ENCODE measurements around the gene PLPPR1. TPM values are rescaled to one million over a fixed set of nuclear protein-coding genes. Genes with fewer than 3 reads are reported as not detected.
"Not testable (repeated sequence)": the region's sequence is repeated elsewhere in the genome, so short reads cannot be mapped to it uniquely, and the experiment has no call there.

PLPPR1 gene
- total RNA-seq, 1 donor: not detected

DNA sequence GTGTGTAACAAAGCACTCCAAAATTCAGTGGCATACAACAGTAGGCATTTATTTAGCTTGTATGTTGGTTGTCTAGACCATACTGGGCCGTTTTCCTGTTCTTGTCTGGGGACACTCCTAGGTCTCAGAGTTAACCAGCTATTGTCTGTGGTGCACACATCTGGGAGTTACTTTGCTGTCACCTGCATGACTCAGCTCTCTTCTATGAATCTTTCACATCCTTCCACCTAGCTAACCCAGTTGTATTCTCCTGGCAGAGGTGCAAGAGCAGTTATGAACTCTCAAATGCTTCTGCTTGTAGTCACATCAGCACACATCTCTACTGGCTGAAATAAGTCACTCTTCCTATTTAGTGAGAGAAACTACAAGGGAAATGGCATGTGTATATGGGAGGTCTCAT, 218.2 kb downstream of the PLPPR1 start:
- Histone ChIP-seq H3K4me1 (ENCODE audit: insufficient read depth, low read length) (no peaks in the 10 kb centered on the region), H3K4me3 (ENCODE audit: low read length) (no peak overlapping the region), H3K27me3 (ENCODE audit: insufficient read depth, low read length) (no peaks in the 10 kb centered on the region)

DNA sequence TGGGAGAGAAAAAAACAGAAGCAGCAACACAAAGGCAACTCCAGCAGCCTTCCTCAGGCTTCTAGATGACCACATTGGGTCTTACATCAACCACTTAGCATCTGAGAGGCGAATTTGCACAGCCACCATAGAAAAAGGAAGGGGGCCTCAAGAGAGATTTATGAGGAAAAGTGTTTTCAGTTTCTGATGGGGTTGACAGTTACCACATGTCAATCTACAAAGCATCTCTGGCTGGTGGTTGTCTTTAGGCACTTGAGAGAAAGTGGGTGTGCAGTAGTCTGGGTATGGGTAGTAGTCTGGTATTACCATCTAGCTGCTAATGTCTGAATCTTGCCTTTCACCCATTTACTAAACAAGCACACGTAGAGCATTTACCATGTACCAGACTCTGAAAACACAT, 218.8 kb downstream of the PLPPR1 start:
- no peaks in the 10 kb centered on the region for H3K27me3 ChIP-seq (ENCODE audit: insufficient read depth, low read length)
- no peaks in the 10 kb centered on the region for H3K9me3 ChIP-seq (ENCODE audit: low read depth, low read length)
- no peaks in the 10 kb centered on the region for H3K4me1 ChIP-seq (ENCODE audit: insufficient read depth, low read length)
- no peak overlapping the region for H3K4me3 ChIP-seq (ENCODE audit: low read length)

More for the DNA sequence above, 218.2 kb downstream of the PLPPR1 start:
- H3K9me3 ChIP-seq (ENCODE audit: low read depth, low read length): no peaks in the 10 kb centered on the region

DNA sequence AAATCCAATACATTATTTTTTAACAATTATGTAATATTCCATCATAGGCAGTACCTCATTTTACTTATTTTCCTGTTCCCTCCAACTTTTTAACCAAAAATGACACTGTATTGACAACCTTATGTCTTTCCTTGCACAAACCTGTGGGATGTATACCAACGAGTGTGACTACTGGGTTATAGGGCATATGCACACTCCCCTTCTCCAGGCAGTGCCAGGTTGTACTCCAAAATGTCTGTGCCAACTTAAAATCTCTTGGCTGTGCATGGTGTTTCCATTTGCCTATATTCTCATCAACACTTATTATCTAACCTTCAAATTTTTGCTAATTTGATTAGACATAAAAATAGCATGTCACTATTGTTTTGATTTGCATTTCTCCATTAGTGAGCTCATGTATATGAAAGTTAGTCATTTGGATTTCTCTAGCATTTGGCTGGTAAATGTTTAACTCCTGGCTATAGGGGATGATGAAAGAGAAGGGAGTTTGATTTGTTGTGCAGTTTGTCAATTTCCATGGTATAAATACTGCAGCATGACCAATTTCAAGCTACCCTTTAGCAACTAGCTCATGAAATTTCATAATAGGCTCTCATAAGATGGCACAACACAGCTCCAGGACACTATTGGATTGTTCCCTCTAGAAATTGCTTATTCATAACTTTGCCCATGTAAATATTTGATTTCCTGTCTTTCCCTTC, 226.4 kb downstream of the PLPPR1 start:
- Histone ChIP-seq H3K27me3 (ENCODE audit: insufficient read depth, low read length) (no peaks in the 10 kb centered on the region), H3K4me3 (ENCODE audit: low read length) (no peak overlapping the region), H3K4me1 (ENCODE audit: insufficient read depth, low read length) (no peaks in the 10 kb centered on the region), H3K9me3 (ENCODE audit: low read depth, low read length) (no peaks in the 10 kb centered on the region)

DNA sequence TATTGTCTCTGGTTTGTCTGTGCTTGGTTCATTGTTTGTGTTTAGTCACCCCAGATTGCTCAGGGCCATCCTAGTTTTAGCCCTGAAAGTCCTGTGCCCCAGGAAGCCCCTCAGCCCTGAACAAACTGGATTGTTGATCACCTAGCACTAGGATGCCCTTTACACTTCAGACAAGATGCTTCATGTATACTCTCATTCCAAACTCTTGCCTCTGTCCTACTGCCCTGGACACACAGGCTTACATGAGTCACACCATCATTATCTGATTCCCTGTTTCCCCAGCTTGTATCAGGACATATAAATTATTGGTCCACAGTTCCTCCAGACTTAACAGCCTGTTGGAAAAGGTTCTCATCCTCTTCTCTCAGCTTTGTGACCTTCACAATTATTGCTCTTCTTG, 236.2 kb downstream of the PLPPR1 start:
- no peaks in the 10 kb centered on the region for H3K9me3 ChIP-seq (ENCODE audit: low read depth, low read length)
- H3K4me3 ChIP-seq (ENCODE audit: low read length): no peak overlapping the region
- no peaks in the 10 kb centered on the region for H3K27me3 ChIP-seq (ENCODE audit: insufficient read depth, low read length)
- H3K4me1 ChIP-seq (ENCODE audit: insufficient read depth, low read length): no peaks in the 10 kb centered on the region

DNA sequence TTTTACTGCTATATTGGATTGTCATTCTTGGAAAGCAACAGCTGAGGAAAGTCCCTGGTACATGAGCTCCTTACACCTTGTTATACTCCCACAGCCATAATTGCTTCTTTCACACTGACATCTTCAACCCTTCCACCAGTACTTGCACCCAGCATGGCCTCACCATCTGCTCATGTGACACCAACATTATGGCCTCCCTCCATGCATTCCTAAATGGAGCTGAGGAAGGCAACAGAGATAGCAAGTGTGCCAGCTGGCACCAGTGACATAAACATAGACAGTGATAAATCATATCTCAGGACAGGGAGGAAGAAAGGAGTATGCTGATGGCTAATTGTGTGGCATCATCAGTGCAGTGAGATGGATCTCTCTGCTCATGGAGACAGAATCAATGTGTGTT, 236.7 kb downstream of the PLPPR1 start:
- Histone ChIP-seq H3K4me3 (ENCODE audit: low read length) (no peak overlapping the region), H3K27me3 (ENCODE audit: insufficient read depth, low read length) (no peaks in the 10 kb centered on the region), H3K4me1 (ENCODE audit: insufficient read depth, low read length) (no peaks in the 10 kb centered on the region), H3K9me3 (ENCODE audit: low read depth, low read length) (no peaks in the 10 kb centered on the region)

DNA sequence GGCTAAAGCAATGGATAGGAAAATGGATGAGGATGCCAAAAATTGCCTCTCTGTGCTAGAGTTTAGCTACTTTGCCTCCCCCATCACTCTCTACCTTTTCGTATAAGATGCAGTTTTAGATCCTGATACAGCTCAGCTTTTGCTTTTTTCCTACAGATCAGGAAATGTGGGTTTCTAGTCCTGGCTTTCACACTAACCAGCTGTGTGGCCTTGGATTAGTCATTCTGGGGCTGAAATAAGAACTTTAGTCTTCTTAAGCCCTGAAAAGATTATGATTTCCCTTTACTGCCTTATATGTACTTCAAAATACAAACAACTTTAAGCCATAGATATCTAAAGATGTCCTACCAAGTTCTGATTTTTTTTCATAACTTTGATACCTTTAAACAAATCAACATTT, 239.9 kb downstream of the PLPPR1 start:
- no peaks in the 10 kb centered on the region for H3K4me1 ChIP-seq (ENCODE audit: insufficient read depth, low read length)

DNA sequence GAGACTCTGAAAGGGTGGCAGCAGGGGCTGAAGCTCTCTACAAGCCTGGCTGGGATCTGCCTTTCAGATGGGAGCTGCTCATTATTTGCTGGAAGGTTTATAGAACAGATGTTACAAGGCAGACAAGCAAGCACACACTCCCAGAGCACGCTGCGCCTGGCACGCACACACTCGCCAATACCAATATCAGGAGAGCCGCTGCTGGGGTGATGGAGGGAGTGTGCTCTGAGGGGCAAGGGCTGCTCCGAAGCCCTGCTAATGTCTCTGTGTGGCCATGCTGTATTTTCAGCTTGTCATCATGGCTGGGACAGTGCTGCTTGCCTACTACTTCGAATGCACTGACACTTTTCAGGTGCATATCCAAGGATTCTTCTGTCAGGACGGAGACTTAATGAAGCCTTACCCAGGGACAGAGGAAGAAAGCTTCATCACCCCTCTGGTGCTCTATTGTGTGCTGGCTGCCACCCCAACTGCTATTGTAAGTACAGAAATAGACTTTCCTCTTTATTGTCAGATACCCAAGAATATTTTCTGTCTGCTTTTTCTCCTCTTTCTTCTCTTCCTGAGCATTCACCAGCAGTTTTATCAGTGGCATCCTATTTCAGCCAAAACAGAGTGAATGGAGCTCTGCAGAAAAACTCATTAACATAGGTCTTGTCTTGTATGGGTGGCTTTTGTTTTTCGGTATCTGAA, 241.2 kb downstream of the PLPPR1 start:
- Histone ChIP-seq H3K4me1 (ENCODE audit: insufficient read depth, low read length) (no peaks in the 10 kb centered on the region), H3K4me3 (ENCODE audit: low read length) (no peak overlapping the region), H3K27me3 (ENCODE audit: insufficient read depth, low read length) (no peaks in the 10 kb centered on the region), H3K9me3 (ENCODE audit: low read depth, low read length) (no peaks in the 10 kb centered on the region)

More for the DNA sequence above, 239.9 kb downstream of the PLPPR1 start:
- H3K27me3 ChIP-seq (ENCODE audit: insufficient read depth, low read length): no peaks in the 10 kb centered on the region
- H3K4me3 ChIP-seq (ENCODE audit: low read length): no peak overlapping the region
- no peaks in the 10 kb centered on the region for H3K9me3 ChIP-seq (ENCODE audit: low read depth, low read length)

DNA sequence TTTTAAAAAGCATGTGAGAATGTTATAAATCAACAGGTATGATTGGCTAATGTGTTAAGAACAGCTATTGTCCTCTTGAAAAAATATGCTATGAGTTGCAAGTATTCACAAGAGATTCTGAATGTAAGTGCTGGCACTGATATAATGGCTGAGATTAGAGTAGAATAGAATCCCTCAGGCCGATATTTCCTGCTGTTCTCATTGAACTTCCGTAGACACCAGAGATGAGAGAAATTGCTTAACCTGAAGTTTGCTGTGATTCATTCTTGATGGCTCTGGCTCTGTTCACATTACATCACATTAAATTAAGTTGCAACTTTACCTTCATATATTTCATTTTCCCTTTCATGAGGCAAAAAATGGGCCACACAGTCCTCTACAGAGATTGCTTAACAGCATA, 241.8 kb downstream of the PLPPR1 start:
- Histone ChIP-seq H3K4me1 (ENCODE audit: insufficient read depth, low read length) (no peaks in the 10 kb centered on the region), H3K4me3 (ENCODE audit: low read length) (no peak overlapping the region), H3K27me3 (ENCODE audit: insufficient read depth, low read length) (no peaks in the 10 kb centered on the region), H3K9me3 (ENCODE audit: low read depth, low read length) (no peaks in the 10 kb centered on the region)

DNA sequence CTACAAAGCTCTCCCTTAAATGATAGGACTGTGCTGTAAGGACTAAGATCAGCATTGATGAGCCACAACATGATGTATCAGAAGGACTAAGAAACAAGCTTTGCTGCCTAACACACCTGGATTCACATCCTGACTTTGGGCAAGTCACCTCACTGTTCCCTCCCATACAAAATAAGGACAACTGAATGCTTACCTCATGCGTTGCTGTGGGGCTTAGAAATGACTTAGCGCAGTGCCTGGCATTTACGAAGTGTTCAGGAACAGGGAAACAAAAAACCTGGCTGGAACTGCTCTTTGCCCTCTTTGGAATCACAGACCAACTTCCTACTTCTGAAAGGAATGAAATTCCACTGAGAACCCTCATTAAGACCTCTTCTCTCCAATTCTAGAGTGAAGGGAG, 242.6 kb downstream of the PLPPR1 start:
- no peaks in the 10 kb centered on the region for H3K9me3 ChIP-seq (ENCODE audit: low read depth, low read length)
- no peaks in the 10 kb centered on the region for H3K4me1 ChIP-seq (ENCODE audit: insufficient read depth, low read length)
- H3K27me3 ChIP-seq (ENCODE audit: insufficient read depth, low read length): no peaks in the 10 kb centered on the region
- no peak overlapping the region for H3K4me3 ChIP-seq (ENCODE audit: low read length)

DNA sequence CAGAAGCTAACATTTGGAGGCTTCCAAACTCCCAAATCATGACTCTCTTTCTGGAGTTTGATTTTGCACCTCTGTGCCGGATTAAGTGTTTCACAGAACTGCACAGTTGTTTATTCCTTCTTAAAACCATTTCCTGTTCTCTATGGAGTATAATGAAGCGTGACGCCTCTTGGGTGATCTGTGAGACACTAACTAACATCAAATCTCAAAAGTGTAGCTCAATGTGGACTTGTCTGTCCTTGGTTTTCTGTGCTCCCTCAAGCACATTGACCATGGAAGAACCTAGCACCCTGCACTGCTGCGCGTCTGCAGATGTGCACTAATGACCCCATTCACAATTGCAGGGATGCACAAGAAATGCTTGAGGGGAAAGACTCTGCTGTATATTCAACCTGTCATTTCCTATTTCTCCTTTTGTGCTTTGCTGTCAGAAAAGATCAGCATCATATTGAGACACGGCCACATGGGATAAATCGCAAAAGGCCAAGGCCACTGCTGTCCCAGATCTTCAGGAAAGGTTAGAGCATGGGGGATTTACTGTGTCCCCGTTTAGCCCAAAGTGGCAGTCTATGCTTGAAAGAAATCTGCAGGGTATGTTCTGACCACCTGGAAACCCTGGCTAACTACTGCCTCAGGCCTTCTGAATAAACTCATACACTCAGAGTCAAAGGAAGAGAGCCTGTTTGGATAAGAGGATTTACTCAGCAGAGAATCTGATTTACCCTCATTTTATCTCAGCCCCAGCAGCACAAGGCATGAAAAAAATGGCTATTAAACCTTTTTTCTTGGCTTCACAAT, 246.6 kb downstream of the PLPPR1 start:
- H3K4me3 ChIP-seq (ENCODE audit: low read length): no peak overlapping the region
- no peaks in the 10 kb centered on the region for H3K27me3 ChIP-seq (ENCODE audit: insufficient read depth, low read length)
- no peaks in the 10 kb centered on the region for H3K9me3 ChIP-seq (ENCODE audit: low read depth, low read length)
- no peaks in the 10 kb centered on the region for H3K4me1 ChIP-seq (ENCODE audit: insufficient read depth, low read length)

DNA sequence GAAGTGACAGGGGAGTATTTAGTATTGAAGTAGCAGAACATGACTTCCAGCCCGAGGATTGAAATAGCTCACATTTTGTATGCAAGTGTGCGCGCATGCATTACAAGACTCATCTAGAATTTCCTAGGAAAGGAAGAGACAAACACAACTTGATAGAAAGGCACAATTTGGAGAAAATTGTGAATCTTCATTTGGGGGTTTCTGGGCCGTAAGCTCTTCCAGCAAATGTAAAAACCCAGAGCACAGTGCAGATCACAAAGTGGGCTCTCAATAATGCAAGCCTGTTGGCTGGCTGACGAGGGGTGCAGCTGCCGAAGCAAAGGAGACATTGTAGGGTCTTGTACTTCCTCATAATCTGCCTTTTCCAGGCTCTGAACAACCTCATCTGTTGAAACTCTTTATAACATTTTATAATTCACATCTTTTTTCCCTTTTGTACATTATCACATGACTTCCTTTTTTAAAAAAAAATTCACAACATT, 247.3 kb downstream of the PLPPR1 start:
- Histone ChIP-seq H3K4me1 (ENCODE audit: insufficient read depth, low read length) (no peaks in the 10 kb centered on the region), H3K4me3 (ENCODE audit: low read length) (no peak overlapping the region), H3K27me3 (ENCODE audit: insufficient read depth, low read length) (no peaks in the 10 kb centered on the region), H3K9me3 (ENCODE audit: low read depth, low read length) (no peaks in the 10 kb centered on the region)

DNA sequence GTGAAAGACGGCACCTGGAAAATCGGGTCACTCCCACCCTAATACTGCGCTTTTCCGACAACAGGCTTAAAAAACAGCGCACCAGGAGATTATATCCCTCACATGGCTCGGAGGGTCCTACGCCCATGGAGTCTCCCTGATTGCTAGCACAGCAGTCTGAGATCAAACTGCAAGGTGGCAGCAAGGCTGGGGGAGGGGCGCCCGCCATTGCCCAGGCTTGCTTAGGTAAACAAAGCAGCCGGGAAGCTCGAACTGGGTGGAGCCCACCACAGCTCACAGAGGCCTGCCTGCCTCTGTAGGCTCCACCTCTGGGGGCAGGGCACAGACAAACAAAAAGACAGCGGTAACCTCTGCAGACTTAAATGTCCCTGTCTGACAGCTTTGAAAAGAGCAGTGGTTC, 262.5 kb downstream of the PLPPR1 start:
- not testable (repeated sequence) for H3K4me1 ChIP-seq (ENCODE audit: insufficient read depth, low read length); H3K9me3 ChIP-seq (ENCODE audit: low read depth, low read length); H3K27me3 ChIP-seq (ENCODE audit: insufficient read depth, low read length); H3K4me3 ChIP-seq (ENCODE audit: low read length)

DNA sequence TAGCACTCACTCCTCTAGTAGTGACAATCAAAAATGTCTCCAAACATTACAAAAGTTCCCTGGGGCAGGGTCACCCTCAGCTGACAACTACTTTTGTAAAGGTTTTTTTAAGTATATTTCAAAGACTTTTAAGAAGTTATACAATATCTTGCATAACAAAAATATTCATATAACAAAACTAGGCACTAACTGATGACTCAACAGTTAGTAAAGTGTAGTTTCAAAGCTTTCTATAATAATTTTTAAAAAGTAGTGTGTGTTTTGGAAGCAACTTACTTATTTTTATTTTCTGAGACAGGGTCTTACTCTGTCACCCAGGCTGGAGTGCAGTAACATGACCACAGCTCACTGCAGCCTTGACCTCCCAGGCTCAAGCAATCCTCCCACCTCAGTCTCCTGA, 271.4 kb downstream of the PLPPR1 start:
- H3K9me3 ChIP-seq (ENCODE audit: low read depth, low read length): no peaks in the 10 kb centered on the region
- H3K4me1 ChIP-seq (ENCODE audit: insufficient read depth, low read length): no peaks in the 10 kb centered on the region
- H3K27me3 ChIP-seq (ENCODE audit: insufficient read depth, low read length): no peaks in the 10 kb centered on the region
- H3K4me3 ChIP-seq (ENCODE audit: low read length): no peak overlapping the region

DNA sequence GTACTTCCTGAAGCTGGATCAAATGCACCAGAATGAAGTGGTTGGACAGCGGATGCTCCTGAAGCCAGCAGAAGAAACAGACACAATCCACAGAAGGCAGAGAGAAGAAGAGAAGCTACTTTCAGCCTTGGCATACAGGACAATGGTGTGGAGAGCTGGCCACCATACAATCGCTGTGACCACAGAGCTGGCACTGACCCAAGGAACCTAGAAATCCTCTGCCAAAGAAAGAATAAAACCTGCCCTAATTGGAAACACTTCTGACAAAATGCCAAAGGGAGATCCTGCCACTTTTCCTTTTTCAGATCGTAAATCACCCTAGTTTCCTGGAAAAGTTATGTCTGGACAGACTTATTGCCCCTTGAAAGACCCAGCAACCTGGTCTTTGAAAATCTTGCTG, 278.5 kb downstream of the PLPPR1 start:
- Histone ChIP-seq H3K9me3 (ENCODE audit: low read depth, low read length) (no peaks in the 10 kb centered on the region), H3K4me3 (ENCODE audit: low read length) (no peak overlapping the region), H3K27me3 (ENCODE audit: insufficient read depth, low read length) (no peaks in the 10 kb centered on the region), H3K4me1 (ENCODE audit: insufficient read depth, low read length) (no peaks in the 10 kb centered on the region)

DNA sequence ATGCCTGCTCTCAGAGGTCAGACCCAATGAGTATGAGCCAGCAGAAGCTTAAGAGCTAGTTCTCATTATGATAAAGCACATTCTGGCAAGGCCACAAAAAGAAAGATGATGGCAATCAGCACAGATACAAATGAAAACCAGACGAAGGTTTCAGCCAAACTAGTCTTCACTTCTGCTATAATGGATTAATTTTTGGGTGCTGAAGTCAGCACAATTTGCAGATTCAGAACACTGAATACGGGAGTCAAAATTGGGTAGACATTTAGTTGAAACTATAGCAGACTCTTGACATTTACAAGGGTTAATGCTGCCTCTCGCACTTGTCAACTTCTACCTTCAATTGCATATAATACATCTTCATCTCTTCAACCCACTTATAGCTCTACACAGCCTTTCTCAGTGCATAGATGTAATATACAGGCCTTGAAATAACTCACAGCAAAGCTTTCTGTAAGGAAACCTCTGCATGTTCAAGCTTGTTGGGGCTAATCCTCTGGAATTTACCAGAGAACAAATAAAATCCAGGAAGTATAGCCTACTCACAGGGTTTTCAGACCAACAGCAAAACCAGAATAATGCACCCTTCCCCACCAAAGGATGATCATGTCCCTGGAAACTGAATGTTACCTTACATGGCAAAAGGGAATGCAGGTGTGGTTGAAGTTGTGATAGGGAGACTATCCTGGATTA, 279.1 kb downstream of the PLPPR1 start:
- H3K9me3 ChIP-seq (ENCODE audit: low read depth, low read length): no peaks in the 10 kb centered on the region

More for the DNA sequence above, 279.1 kb downstream of the PLPPR1 start:
- Histone ChIP-seq H3K4me1 (ENCODE audit: insufficient read depth, low read length) (no peaks in the 10 kb centered on the region), H3K27me3 (ENCODE audit: insufficient read depth, low read length) (no peaks in the 10 kb centered on the region), H3K4me3 (ENCODE audit: low read length) (no peak overlapping the region)

Data from mononuclear cell (primary cell).